KMS-11 (cell line): Measurements from ENCODE around the gene MAP3K7CL.

Experiments
- H2AFZ ChIP-seq: fragments of 200-600 bp; sonication (generic); 2 replicates; pipeline ENCODE4 v1.6.1; 2016; ENCODE audit warnings: antibody characterized with exemption, mixed run types, low read depth
- H3K27ac ChIP-seq: fragments of 200-600 bp; sonication (generic); 2 replicates; pipeline ENCODE4 v1.6.1; 2016; ENCODE audit warnings: mild to moderate bottlenecking, mixed run types
- H3K27me3 ChIP-seq: fragments of 200-600 bp; sonication (generic); 2 replicates; pipeline ENCODE4 v1.6.1; 2017; ENCODE audit warnings: mild to moderate bottlenecking, low read depth, mixed run types, moderate library complexity; ENCODE audit not compliant: insufficient read depth
- H3K36me3 ChIP-seq: fragments of 200-600 bp; sonication (generic); 2 replicates; pipeline ENCODE4 v1.6.1; 2017; ENCODE audit warnings: mild to moderate bottlenecking, mixed run types; ENCODE audit not compliant: insufficient read depth
- H3K4me1 ChIP-seq: fragments of 200-600 bp; sonication (generic); 2 replicates; pipeline ENCODE4 v1.6.1; 2016; ENCODE audit warnings: mild to moderate bottlenecking, low read depth, mixed run types; ENCODE audit not compliant: poor library complexity, severe bottlenecking
- H3K4me2 ChIP-seq: fragments of 200-600 bp; sonication (generic); 2 replicates; pipeline ENCODE4 v1.7.0; 2016; ENCODE audit warnings: mild to moderate bottlenecking, mixed run types
- H3K4me3 ChIP-seq: fragments of 200-600 bp; sonication (generic); IDR thresholded peaks from 2 replicates; pipeline ENCODE4 v1.6.1; 2017; ENCODE audit warnings: low read depth, low read length, mixed read lengths; ENCODE audit not compliant: insufficient read depth
- H3K79me2 ChIP-seq: fragments of 200-600 bp; sonication (generic); 2 replicates; pipeline ENCODE4 v1.6.1; 2016; ENCODE audit warnings: low read depth, mixed run types; ENCODE audit not compliant: insufficient read depth
- H3K9ac ChIP-seq: fragments of 200-600 bp; sonication (generic); 2 replicates; pipeline ENCODE4 v1.6.1; 2016; ENCODE audit warnings: mild to moderate bottlenecking, mixed run types
- H4K20me1 ChIP-seq: fragments of 200-600 bp; sonication (generic); 2 replicates; pipeline ENCODE4 v1.6.1; 2016; ENCODE audit warnings: mild to moderate bottlenecking, mixed run types; ENCODE audit not compliant: insufficient read depth
- TF ChIP-seq, protein P1 (sequence below): fragments of 200-600 bp; sonication (generic); conservative IDR thresholded peaks from 2 replicates; pipeline ENCODE4 v1.6.1; 2017; ENCODE audit warnings: low read depth, mild to moderate bottlenecking, antibody characterized with exemption, low read length, moderate library complexity, mixed read lengths

Gene MAP3K7CL

DNA sequence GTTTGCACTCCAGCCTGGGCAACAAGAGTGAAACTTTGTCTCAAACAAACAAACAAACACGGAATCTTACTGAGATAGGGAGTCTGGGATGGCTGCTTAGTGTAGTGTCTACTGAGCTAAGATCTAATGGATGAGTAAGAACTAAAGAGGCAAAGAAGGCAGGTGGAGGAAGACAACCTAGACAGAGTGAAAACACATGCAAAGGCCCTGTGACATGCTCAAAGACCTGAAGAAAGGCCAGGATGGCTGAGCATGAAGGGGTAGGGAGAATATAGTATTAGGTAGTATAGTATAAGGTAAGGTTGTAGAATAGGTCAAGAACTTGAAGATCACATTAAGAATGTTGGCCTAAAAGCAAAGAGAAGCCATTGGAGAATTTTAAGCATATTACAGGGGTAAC, 49.1 kb downstream of the MAP3K7CL start:
- no peaks in the 10 kb centered on the region for H4K20me1 ChIP-seq
- TF ChIP-seq, protein P1, sequence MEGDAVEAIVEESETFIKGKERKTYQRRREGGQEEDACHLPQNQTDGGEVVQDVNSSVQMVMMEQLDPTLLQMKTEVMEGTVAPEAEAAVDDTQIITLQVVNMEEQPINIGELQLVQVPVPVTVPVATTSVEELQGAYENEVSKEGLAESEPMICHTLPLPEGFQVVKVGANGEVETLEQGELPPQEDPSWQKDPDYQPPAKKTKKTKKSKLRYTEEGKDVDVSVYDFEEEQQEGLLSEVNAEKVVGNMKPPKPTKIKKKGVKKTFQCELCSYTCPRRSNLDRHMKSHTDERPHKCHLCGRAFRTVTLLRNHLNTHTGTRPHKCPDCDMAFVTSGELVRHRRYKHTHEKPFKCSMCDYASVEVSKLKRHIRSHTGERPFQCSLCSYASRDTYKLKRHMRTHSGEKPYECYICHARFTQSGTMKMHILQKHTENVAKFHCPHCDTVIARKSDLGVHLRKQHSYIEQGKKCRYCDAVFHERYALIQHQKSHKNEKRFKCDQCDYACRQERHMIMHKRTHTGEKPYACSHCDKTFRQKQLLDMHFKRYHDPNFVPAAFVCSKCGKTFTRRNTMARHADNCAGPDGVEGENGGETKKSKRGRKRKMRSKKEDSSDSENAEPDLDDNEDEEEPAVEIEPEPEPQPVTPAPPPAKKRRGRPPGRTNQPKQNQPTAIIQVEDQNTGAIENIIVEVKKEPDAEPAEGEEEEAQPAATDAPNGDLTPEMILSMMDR: no peak
- H3K9ac ChIP-seq: no peak overlapping the region
- H3K4me1 ChIP-seq: no peaks in the 10 kb centered on the region
- no peak overlapping the region for H3K4me2 ChIP-seq
- no peak overlapping the region for H3K4me3 ChIP-seq
- H3K79me2 ChIP-seq: no peaks in the 10 kb centered on the region
- H3K27me3 ChIP-seq: no peaks in the 10 kb centered on the region
- H3K27ac ChIP-seq: no peak overlapping the region
- no peaks in the 10 kb centered on the region for H3K36me3 ChIP-seq
- no peak overlapping the region for H2AFZ ChIP-seq

GRCh38 chr21:29181799-29182470, 51.5 kb downstream of the MAP3K7CL start:
- Histone ChIP-seq H3K4me3 (no peak overlapping the region), H2AFZ (no peak overlapping the region), H3K27ac (no peak overlapping the region), H3K4me1 (no peaks in the 10 kb centered on the region), H4K20me1 (no peaks in the 10 kb centered on the region), H3K9ac (no peak overlapping the region), H3K79me2 (no peaks in the 10 kb centered on the region), H3K36me3 (no peaks in the 10 kb centered on the region), H3K27me3 (no peaks in the 10 kb centered on the region), H3K4me2 (no peak overlapping the region)
- TF ChIP-seq, protein P1: no peak

DNA sequence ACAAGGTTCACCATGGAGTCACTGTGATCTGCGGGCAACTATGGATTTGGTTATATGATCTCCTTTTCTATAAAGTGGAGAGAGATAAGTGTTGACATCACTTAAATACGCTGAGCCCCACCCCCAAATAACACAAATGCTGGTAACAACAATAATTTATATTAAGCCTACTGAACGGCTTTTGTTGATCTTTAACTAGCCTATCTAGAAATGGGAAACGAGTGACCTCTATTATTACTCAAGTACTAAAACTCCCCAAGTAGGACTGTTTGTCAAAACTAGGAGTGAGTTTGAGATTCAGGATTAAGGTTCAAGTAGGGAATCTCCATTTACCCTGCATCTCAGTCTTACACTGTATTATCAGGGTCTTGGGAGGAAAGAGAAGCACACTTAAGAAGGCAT, 52.2 kb downstream of the MAP3K7CL start:
- Histone ChIP-seq H3K4me3 (no peak overlapping the region), H2AFZ (no peak overlapping the region), H3K79me2 (no peaks in the 10 kb centered on the region), H4K20me1 (no peaks in the 10 kb centered on the region), H3K27ac (no peak overlapping the region), H3K36me3 (no peaks in the 10 kb centered on the region), H3K9ac (no peak overlapping the region), H3K4me2 (no peak overlapping the region), H3K4me1 (no peaks in the 10 kb centered on the region), H3K27me3 (no peaks in the 10 kb centered on the region)
- TF ChIP-seq, protein P1: no peak

DNA sequence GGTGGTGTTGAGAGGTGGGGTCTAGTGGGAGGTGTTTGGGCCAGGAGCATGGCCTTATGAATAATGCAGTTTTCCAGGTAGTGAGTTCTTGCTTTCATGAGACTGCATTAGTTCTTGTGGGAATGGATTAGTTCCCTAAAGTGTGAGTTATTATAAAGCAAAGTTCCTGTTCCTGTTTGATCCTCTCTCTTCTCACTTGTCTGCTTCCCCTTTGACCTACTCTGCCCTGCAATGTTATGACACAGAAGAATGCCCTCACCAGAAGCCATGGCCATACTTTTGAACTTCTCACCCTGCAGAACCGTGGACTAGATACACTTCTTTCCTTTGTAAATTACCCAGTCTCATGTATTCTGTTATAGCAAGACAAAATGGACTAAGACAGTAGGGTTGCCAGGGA, 53.6 kb downstream of the MAP3K7CL start:
- Histone ChIP-seq H3K36me3 (no peaks in the 10 kb centered on the region), H3K4me2 (no peak overlapping the region), H3K4me3 (no peak overlapping the region), H3K27ac (no peak overlapping the region), H2AFZ (no peak overlapping the region), H3K4me1 (no peaks in the 10 kb centered on the region), H3K27me3 (no peaks in the 10 kb centered on the region), H4K20me1 (no peaks in the 10 kb centered on the region), H3K79me2 (no peaks in the 10 kb centered on the region), H3K9ac (no peak overlapping the region)
- TF ChIP-seq, protein P1: no peak
